BJ (cell line): ENCODE data around the gene TEAD2. TPM values are rescaled to one million over a fixed set of nuclear protein-coding genes. Genes with fewer than 3 reads are reported as not detected.
"Not testable (repeated sequence)": the region's sequence is repeated elsewhere in the genome, so short reads cannot be mapped to it uniquely, and the experiment has no call there.

ENCODE experiments used
- CTCF ChIA-PET: fragments of 350-600 bp; formaldehyde crosslinking; extraction: SDS; loops from one replicate; lab custom pipeline; 2021; ENCODE audit warnings: antibody characterized with exemption, inconsistent platforms; lab: Yijun Ruan, JAX
- POLR2A ChIA-PET: fragments of 300-600 bp; sonication (Branson Sonifier 250); formaldehyde crosslinking; extraction: SDS; loops from one replicate; lab custom pipeline; 2021; ENCODE audit warnings: antibody characterized with exemption; lab: Charles Lee
- DNase-seq: peaks from one replicate; pipeline ENCODE4 v3.0.0-alpha.2; 2011; ENCODE audit warnings: low read depth
- H3K27me3 ChIP-seq: 2 replicates; pipeline ENCODE4 v1.6.0; 2011; ENCODE audit warnings: low read length; ENCODE audit not compliant: control insufficient read depth, insufficient read depth
- H3K36me3 ChIP-seq: 2 replicates; pipeline ENCODE4 v1.5.1; 2011; ENCODE audit warnings: low read length; ENCODE audit not compliant: control insufficient read depth, insufficient read depth
- H3K4me3 ChIP-seq: 2 replicates; pipeline ENCODE4 v1.5.1; 2011; ENCODE audit warnings: low read depth, mild to moderate bottlenecking, control low read depth, low read length
- polyA plus RNA-seq: library from polyadenylated mRNA; depleted of rRNA; stranded (reverse); fragments of >200 nt; gene quantifications from 2 replicates; pipeline ENCODE4 v1.2.3, GENCODE V29; 2011
- TF ChIP-seq, protein P1 (sequence below): IDR thresholded peaks from 2 replicates; pipeline ENCODE4 v1.5.1; 2011; ENCODE audit warnings: low read depth, mild to moderate bottlenecking, control low read depth, inconsistent platforms, low read length, moderate library complexity; ENCODE audit not compliant: insufficient read depth

The TEAD2 gene
- polyA plus RNA-seq, 1 experiment = 37.1 TPM

DNA sequence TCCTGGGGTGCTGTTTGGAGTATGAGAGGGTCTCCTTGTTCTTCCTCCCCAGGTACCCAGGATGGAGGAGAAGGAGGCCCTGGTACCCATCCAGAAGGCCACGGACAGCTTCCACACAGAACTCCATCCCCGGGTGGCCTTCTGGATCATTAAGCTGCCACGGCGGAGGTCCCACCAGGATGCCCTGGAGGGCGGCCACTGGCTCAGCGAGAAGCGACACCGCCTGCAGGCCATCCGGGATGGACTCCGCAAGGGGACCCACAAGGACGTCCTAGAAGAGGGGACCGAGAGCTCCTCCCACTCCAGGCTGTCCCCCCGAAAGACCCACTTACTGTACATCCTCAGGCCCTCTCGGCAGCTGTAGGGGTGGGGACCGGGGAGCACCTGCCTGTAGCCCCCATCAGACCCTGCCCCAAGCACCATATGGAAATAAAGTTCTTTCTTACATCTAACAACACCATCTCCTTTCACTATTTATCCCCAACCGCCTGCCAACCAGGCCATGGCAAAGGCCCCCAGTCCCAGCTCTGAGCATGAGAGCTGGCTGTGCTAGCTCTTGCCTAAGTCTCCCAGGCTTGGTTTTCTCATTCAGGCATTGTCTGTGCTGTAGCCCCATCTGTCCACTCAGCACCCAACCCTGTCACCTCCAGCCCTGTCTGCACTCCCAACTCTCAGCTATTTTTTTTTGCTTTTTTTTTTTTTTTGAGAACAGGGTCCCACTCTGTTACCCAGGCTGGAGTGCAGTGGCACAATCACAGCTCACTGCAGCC is 12.6 kb upstream of the TEAD2 start:
- DNase-seq = no peak
- CTCF ChIA-PET = interaction anchor here (1.0 to 1.9 kb wide), 2 partner anchors 16 to 79 kb away, joined by 3 to 4 read pairs; no protein-coding TSS in a partner anchor
- Histone ChIP-seq H3K36me3 (no peaks in the 10 kb centered on the region), H3K27me3 (peaks cover 2% of the 10 kb centered on the region; the same call in 1 of the 2 replicates), H3K4me3 (no peak overlapping the region)
- POLR2A ChIA-PET = no interaction called here
- TF ChIP-seq, protein P1, sequence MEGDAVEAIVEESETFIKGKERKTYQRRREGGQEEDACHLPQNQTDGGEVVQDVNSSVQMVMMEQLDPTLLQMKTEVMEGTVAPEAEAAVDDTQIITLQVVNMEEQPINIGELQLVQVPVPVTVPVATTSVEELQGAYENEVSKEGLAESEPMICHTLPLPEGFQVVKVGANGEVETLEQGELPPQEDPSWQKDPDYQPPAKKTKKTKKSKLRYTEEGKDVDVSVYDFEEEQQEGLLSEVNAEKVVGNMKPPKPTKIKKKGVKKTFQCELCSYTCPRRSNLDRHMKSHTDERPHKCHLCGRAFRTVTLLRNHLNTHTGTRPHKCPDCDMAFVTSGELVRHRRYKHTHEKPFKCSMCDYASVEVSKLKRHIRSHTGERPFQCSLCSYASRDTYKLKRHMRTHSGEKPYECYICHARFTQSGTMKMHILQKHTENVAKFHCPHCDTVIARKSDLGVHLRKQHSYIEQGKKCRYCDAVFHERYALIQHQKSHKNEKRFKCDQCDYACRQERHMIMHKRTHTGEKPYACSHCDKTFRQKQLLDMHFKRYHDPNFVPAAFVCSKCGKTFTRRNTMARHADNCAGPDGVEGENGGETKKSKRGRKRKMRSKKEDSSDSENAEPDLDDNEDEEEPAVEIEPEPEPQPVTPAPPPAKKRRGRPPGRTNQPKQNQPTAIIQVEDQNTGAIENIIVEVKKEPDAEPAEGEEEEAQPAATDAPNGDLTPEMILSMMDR = no peak

DNA sequence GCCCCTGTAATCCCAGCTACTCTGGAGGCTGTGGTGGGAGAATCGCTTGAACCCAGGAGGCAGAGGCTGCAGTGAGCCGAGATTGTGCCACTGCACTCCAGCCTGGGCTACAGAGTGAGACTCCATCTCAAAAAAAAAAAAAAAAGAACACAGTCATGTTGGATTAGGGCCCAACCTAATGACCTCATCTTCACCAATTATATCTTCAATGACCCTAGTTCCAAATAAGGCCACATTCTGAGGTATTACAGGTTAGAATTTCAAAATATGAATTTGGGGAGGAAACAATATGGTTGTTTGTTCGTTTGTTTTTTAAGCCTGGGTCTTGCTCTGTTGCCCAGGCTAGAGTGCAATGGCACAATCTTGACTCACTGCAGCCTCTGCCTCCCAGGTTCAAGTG is 11.0 kb upstream of the TEAD2 start:
- POLR2A ChIA-PET, DNase-seq, H3K36me3 ChIP-seq, H3K27me3 ChIP-seq, H3K4me3 ChIP-seq: not testable (repeated sequence)
- CTCF ChIA-PET = interaction anchor here (0.6 to 1.9 kb wide), 2 partner anchors 18 to 31 kb away, joined by 3 to 4 read pairs; no protein-coding TSS in a partner anchor

GRCh38 chr19:49371184-49371583 is 9.0 kb upstream of the TEAD2 start:
- peaks cover 2% of the 10 kb centered on the region; the same call in 1 of the 2 replicates for H3K27me3 ChIP-seq
- TF ChIP-seq, protein P1 = no peak
- ChIA-PET CTCF (interaction anchor here (0.6 kb wide), 1 partner anchor 79 kb away, joined by 3 read pairs; no protein-coding TSS in a partner anchor), POLR2A (no interaction called here)
- DNase-seq = no peak
- H3K36me3 ChIP-seq = no peaks in the 10 kb centered on the region
- no peak overlapping the region for H3K4me3 ChIP-seq

DNA sequence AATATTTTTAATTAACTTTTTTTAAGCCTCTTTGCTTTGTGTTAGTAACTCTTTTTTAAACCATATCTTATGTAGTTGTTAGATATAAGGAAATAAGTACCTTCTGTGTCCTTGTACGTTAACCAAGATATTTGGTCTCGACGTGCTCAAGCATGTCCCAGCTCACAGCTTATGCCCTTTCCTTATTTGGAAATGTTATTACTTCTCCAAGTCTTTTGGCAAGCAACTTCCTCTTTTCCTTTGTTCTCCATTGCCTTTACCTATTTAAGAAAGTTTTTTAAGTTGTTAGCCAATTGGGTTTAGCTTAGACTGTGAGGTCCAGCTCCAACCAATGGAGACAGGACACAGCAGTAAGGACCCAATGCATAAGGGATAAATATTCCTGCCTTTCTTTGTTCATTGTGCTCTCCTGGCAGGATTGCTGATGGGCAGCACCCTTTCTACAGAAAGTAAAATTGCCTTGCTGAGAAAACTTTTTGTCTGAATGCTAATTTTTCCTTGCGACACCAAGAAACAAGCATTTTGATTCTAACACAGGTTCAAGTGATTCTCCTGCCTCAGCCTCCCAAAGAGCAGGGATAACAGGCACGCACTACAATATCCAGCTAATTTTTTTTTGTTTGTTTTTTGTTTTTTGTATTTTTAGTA is 6.6 kb upstream of the TEAD2 start:
- ChIA-PET CTCF (no interaction called here), POLR2A (no interaction called here)
- H3K27me3 ChIP-seq = peaks cover 2% of the 10 kb centered on the region; the same call in 1 of the 2 replicates
- no peak overlapping the region for H3K4me3 ChIP-seq
- H3K36me3 ChIP-seq = no peaks in the 10 kb centered on the region
- TF ChIP-seq, protein P1 = no peak
- no peak for DNase-seq

DNA sequence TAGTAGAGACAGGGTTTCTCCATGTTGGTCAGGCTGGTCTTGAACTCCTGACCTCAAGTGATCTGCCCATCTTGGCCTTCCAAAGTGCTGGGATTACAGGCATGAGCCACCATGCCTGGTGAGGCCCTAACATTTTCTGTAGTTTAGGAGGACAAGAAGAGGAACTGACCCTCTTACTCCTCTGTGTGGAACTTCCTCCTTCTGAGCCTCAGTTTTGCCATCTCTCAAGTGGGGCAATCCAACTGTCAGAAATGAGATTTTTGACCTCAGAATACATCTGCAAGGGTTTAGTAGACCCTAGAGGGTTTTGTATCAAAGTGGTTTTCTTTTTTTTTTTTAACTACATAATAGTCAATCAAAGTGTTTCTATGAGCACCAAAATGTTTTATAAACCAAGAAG is 3.9 kb upstream of the TEAD2 start:
- H3K36me3 ChIP-seq = no peaks in the 10 kb centered on the region
- TF ChIP-seq, protein P1 = no peak
- no peak for DNase-seq
- H3K27me3 ChIP-seq = no peaks in the 10 kb centered on the region
- CTCF ChIA-PET = interaction anchor here (0.7 to 1.5 kb wide), 3 partner anchors 19 to 100 kb away, joined by 3 to 4 read pairs (median 3); no protein-coding TSS in a partner anchor
- no peak overlapping the region for H3K4me3 ChIP-seq
- POLR2A ChIA-PET = no interaction called here
